Neuron (in vitro differentiated cells): ENCODE data around the gene DTD2.
A peak's percentile ranks its signal among the peaks of the same experiment; 100 is the strongest.

Experiments used
- H2AFZ ChIP-seq: one replicate; pipeline ENCODE4 v1.6.1; 2013; ENCODE audit warnings: low read depth, mild to moderate bottlenecking, inconsistent platforms, low read length, moderate library complexity
- H3K27me3 ChIP-seq: one replicate; pipeline ENCODE4 v1.6.1; 2013; ENCODE audit warnings: low read length; ENCODE audit not compliant: insufficient read depth
- H3K36me3 ChIP-seq: one replicate; pipeline ENCODE4 v1.6.1; 2013; ENCODE audit warnings: low read length; ENCODE audit not compliant: insufficient read depth
- H3K4me1 ChIP-seq: one replicate; pipeline ENCODE4 v1.6.1; 2013; ENCODE audit warnings: low read length; ENCODE audit not compliant: insufficient read depth
- H3K4me3 ChIP-seq: 2 replicates; pipeline ENCODE4 v1.5.1; 2013; ENCODE audit warnings: mild to moderate bottlenecking, low read length, moderate library complexity
- H3K9me3 ChIP-seq: one replicate; pipeline ENCODE4 v1.6.1; 2013; ENCODE audit warnings: low read length

DTD2 gene

GRCh38 chr14:31456841-31457664, at the start of gene DTD2:
Gene DTD2 (minus strand): TSS chr14:31457506. CDS start chr14:31457393, 113 bp downstream.
- Histone ChIP-seq H3K27me3 (no peaks in the 10 kb centered on the region), H2AFZ (peak within 1 kb of the TSS; percentile 49), H3K4me1 (peaks cover 23% of the 10 kb centered on the region), H3K9me3 (no peaks in the 10 kb centered on the region), H3K36me3 (peaks cover 4% of the 10 kb centered on the region), H3K4me3 (peak within 1 kb of the TSS; percentile 63)

- Histone ChIP-seq H3K4me3 (no peak overlapping the region), H2AFZ (no peak overlapping the region), H3K9me3 (no peaks in the 10 kb centered on the region), H3K36me3 (no peaks in the 10 kb centered on the region), H3K4me1 (no peaks in the 10 kb centered on the region), H3K27me3 (peaks cover 6% of the 10 kb centered on the region)
Observed at GRCh38 chr14:31505411-31505810, 48.1 kb upstream of the DTD2 start.

GRCh38 chr14:31501870-31502269, 44.6 kb upstream of the DTD2 start:
- H3K9me3 ChIP-seq, result no peaks in the 10 kb centered on the region
- no peak overlapping the region for H2AFZ ChIP-seq
- no peak overlapping the region for H3K4me3 ChIP-seq
- no peaks in the 10 kb centered on the region for H3K4me1 ChIP-seq
- no peaks in the 10 kb centered on the region for H3K36me3 ChIP-seq
- H3K27me3 ChIP-seq, result peaks cover 6% of the 10 kb centered on the region

- H3K9me3 ChIP-seq, result no peaks in the 10 kb centered on the region
- H3K4me1 ChIP-seq, result no peaks in the 10 kb centered on the region
- no peaks in the 10 kb centered on the region for H3K27me3 ChIP-seq
- no peak overlapping the region for H3K4me3 ChIP-seq
- no peaks in the 10 kb centered on the region for H3K36me3 ChIP-seq
- H2AFZ ChIP-seq, result no peak overlapping the region
Observed at GRCh38 chr14:31492759-31493498, 35.6 kb upstream of the DTD2 start.

GRCh38 chr14:31489691-31490090, 32.4 kb upstream of the DTD2 start:
- Histone ChIP-seq H3K36me3 (no peaks in the 10 kb centered on the region), H3K4me1 (no peaks in the 10 kb centered on the region), H3K27me3 (no peaks in the 10 kb centered on the region), H2AFZ (no peak overlapping the region), H3K4me3 (no peak overlapping the region), H3K9me3 (no peaks in the 10 kb centered on the region)

GRCh38 chr14:31487886-31488285, 30.6 kb upstream of the DTD2 start, which contains the start of gene GPR33:
Gene GPR33 (minus strand): TSS chr14:31488039. CDS start chr14:31483965, 4,074 bp downstream.
- Histone ChIP-seq H2AFZ (no peak within 1 kb of the TSS), H3K4me1 (no peaks in the 10 kb centered on the region), H3K36me3 (no peaks in the 10 kb centered on the region), H3K27me3 (peaks cover 2% of the 10 kb centered on the region), H3K4me3 (no peak within 1 kb of the TSS), H3K9me3 (no peaks in the 10 kb centered on the region)

GRCh38 chr14:31486764-31487163, 29.5 kb upstream of the DTD2 start:
- no peaks in the 10 kb centered on the region for H3K9me3 ChIP-seq

GRCh38 chr14:31484754-31485153, 27.4 kb upstream of the DTD2 start:
- Histone ChIP-seq H3K4me3 (no peak overlapping the region), H3K9me3 (no peaks in the 10 kb centered on the region), H3K4me1 (no peaks in the 10 kb centered on the region), H2AFZ (no peak overlapping the region), H3K27me3 (peaks cover 2% of the 10 kb centered on the region), H3K36me3 (no peaks in the 10 kb centered on the region)

More at GRCh38 chr14:31486764-31487163, 29.5 kb upstream of the DTD2 start:
- Histone ChIP-seq H3K27me3 (peaks cover 2% of the 10 kb centered on the region), H3K36me3 (no peaks in the 10 kb centered on the region), H2AFZ (no peak overlapping the region), H3K4me3 (no peak overlapping the region), H3K4me1 (no peaks in the 10 kb centered on the region)

GRCh38 chr14:31480156-31480555, 22.9 kb upstream of the DTD2 start:
- peaks cover 2% of the 10 kb centered on the region for H3K27me3 ChIP-seq
- no peak overlapping the region for H3K4me3 ChIP-seq

GRCh38 chr14:31479027-31479426, 21.7 kb upstream of the DTD2 start:
- peaks cover 2% of the 10 kb centered on the region for H3K27me3 ChIP-seq
- no peak overlapping the region for H2AFZ ChIP-seq
- H3K4me3 ChIP-seq, result no peak overlapping the region
- H3K36me3 ChIP-seq, result no peaks in the 10 kb centered on the region
- no peaks in the 10 kb centered on the region for H3K9me3 ChIP-seq
- H3K4me1 ChIP-seq, result peaks cover 17% of the 10 kb centered on the region

More at GRCh38 chr14:31480156-31480555, 22.9 kb upstream of the DTD2 start:
- no peaks in the 10 kb centered on the region for H3K36me3 ChIP-seq
- H3K4me1 ChIP-seq, result peaks cover 17% of the 10 kb centered on the region
- H2AFZ ChIP-seq, result no peak overlapping the region
- H3K9me3 ChIP-seq, result no peaks in the 10 kb centered on the region

GRCh38 chr14:31477248-31477647, 19.9 kb upstream of the DTD2 start:
- no peaks in the 10 kb centered on the region for H3K36me3 ChIP-seq
- H3K4me1 ChIP-seq, result peaks cover 17% of the 10 kb centered on the region
- no peaks in the 10 kb centered on the region for H3K27me3 ChIP-seq
- no peak overlapping the region for H2AFZ ChIP-seq
- H3K4me3 ChIP-seq, result no peak overlapping the region
- no peaks in the 10 kb centered on the region for H3K9me3 ChIP-seq

- no peak overlapping the region for H3K4me3 ChIP-seq
- no peaks in the 10 kb centered on the region for H3K36me3 ChIP-seq
- H3K27me3 ChIP-seq, result no peaks in the 10 kb centered on the region
- H2AFZ ChIP-seq, result no peak overlapping the region
- H3K4me1 ChIP-seq, result peaks cover 17% of the 10 kb centered on the region
- H3K9me3 ChIP-seq, result no peaks in the 10 kb centered on the region
Observed at GRCh38 chr14:31476131-31476866, 19.0 kb upstream of the DTD2 start.

- H3K27me3 ChIP-seq, result no peaks in the 10 kb centered on the region
- H3K9me3 ChIP-seq, result no peaks in the 10 kb centered on the region
- H3K36me3 ChIP-seq, result no peaks in the 10 kb centered on the region
- peaks cover 5% of the 10 kb centered on the region for H3K4me1 ChIP-seq
- no peak overlapping the region for H3K4me3 ChIP-seq
- no peak overlapping the region for H2AFZ ChIP-seq
Observed at GRCh38 chr14:31466554-31466953, 9.2 kb upstream of the DTD2 start.
